HEK293T (cell line): ENCODE results near the gene ATP6V1G3.

Experiments used
- BHLHE40 ChIP-seq: fragments of 450-650 bp; IDR thresholded peaks from 2 replicates; pipeline ENCODE4 v1.6.1; 2016; ENCODE audit warnings: mild to moderate bottlenecking, moderate library complexity, borderline replicate concordance
- CTBP1 ChIP-seq: fragments of 450-650 bp; IDR thresholded peaks from 2 replicates; pipeline ENCODE4 v1.6.1; 2016; ENCODE audit warnings: borderline replicate concordance
- FOXK2 ChIP-seq: fragments of 450-650 bp; IDR thresholded peaks from 2 replicates; pipeline ENCODE4 v1.6.1; 2016; ENCODE audit warnings: mild to moderate bottlenecking
- FOXM1 ChIP-seq: fragments of 450-650 bp; IDR thresholded peaks from 2 replicates; pipeline ENCODE4 v1.6.1; 2017; ENCODE audit warnings: mild to moderate bottlenecking, borderline replicate concordance
- NFRKB ChIP-seq: fragments of 450-650 bp; IDR thresholded peaks from 2 replicates; pipeline ENCODE4 v1.6.1; 2016; ENCODE audit warnings: mild to moderate bottlenecking, moderate library complexity
- SP1 ChIP-seq: fragments of 450-650 bp; IDR thresholded peaks from 2 replicates; pipeline ENCODE4 v1.6.1; 2017
- SUZ12 ChIP-seq: fragments of 450-650 bp; IDR thresholded peaks from 2 replicates; pipeline ENCODE4 v1.6.1; 2016; ENCODE audit warnings: mild to moderate bottlenecking
- TARDBP ChIP-seq: fragments of 450-650 bp; IDR thresholded peaks from 2 replicates; pipeline ENCODE4 v1.6.1; 2016

DNA sequence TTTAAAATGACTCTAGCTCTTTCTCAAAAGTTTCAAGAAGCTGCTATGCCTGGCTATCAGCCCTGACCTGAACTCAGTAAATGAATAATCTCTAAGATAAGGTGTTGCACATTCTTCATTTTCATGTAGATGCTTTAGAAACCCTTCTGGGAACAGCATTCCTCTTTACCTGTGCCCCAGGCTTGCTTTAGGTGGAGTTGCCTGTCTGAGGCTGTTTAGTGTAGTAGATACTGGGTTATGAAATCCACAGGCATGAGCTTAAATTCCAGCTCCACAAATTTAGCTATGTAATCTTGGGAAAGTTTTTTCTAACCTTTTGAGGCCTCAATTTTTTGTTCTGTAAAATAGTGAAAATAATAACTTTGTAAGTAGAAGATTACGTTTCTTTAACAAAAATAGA lies 41.6 kb downstream of the ATP6V1G3 start:
- TF ChIP-seq FOXK2 (no peak), TARDBP (no peak), CTBP1 (no peak), NFRKB (no peak), SP1 (no peak), BHLHE40 (no peak), SUZ12 (no peak), FOXM1 (no peak)
